Measurements from ENCODE around the gene KDM6B. TPM values are rescaled to one million over a fixed set of nuclear protein-coding genes. Genes with fewer than 3 reads are reported as not detected.

The KDM6B gene
- total and polyA plus RNA-seq, 9 of the 15 experiments (the other 6 are each of a cell fraction or from before 2014, with no cell fraction given), result 0.01 to 22.9 (median 2.2) TPM

- Histone ChIP-seq H2AFZ (ENCODE audit: low read depth, low read length) (no peak overlapping the region), H3K9me1 (ENCODE audit: control insufficient read depth, insufficient read depth, low read length) (no peaks in the 10 kb centered on the region), H3K9me3 (replicated peaks; ENCODE audit: control insufficient read depth, insufficient read depth, low read depth, low read length) (no peaks in the 10 kb centered on the region), H3K27ac (ENCODE audit: extremely low read depth, low read depth, low read length) (no peak overlapping the region), H3K79me2 (ENCODE audit: control insufficient read depth, insufficient read depth, low read length) (no peaks in the 10 kb centered on the region), H3K9ac (ENCODE audit: insufficient read depth in 1 of 2, low read depth in 2 of 2, low read length in 2 of 2) (no peak overlapping the region), H3K4me3 (no peak overlapping the region), H3K4me1 (replicated peaks in 1 of 2; ENCODE audit: control insufficient read depth in 2 of 2, insufficient read depth in 2 of 2, low read length in 2 of 2) (no peaks in the 10 kb centered on the region), H3K36me3 (ENCODE audit: control insufficient read depth, insufficient read depth, low read length) (no peaks in the 10 kb centered on the region), H3K27me3 (ENCODE audit: control insufficient read depth in 2 of 2, insufficient read depth in 2 of 2, low read length in 2 of 2) (peaks cover 18 to 30% of the 10 kb centered on the region in 2 experiments; a peak in 3 of 5 replicates), H4K20me1 (replicated peaks; ENCODE audit: control insufficient read depth, insufficient read depth, low read length) (no peaks in the 10 kb centered on the region; the same call in 1 of the 2 replicates), H3K4me2 (ENCODE audit: insufficient read depth, low read length) (no peak overlapping the region)
- intact Hi-C loops (cut with micrococcal nuclease), result no loop called here
- no peak for TF ChIP-seq ZFP30 (CRISPR knock-in tag; IDR thresholded peaks at IDR 0.05; ENCODE audit: borderline replicate concordance)
- TF ChIP-seq KLF16 (IDR thresholded peaks at IDR 0.05), result no peak
- no peak for TF ChIP-seq DACH1 (IDR thresholded peaks at IDR 0.05; ENCODE audit: partially characterized antibody)
- TF ChIP-seq ZNF444 (CRISPR knock-in tag; IDR thresholded peaks at IDR 0.05), result no peak
- no peak for TF ChIP-seq RFX7 (CRISPR knock-in tag; IDR thresholded peaks at IDR 0.05)
- no TSS peak for BruUV-seq (replicated peaks)
- WGBS (ENCODE audit: insufficient coverage, low coverage, missing lambda C conversion rate), result 3% methylated on average over 10 of the region's 21 CpGs
- no peak for ATAC-seq
- in situ Hi-C loops (cut with MboI), result no loop called here
- no peak for FAIRE-seq
- POLR2A ChIA-PET, result interaction anchor here (0.7 kb wide), 2 partner anchors 52 to 101 kb away, joined by 3 read pairs; no protein-coding TSS in a partner anchor
- DNase-seq (ENCODE audit: extremely low read depth in 1 of 4, low spot score in 3 of 4), result no peak
- CTCF ChIA-PET (ENCODE audit: low intra/inter-chr PET ratio), result no interaction called here
These were observed 47.2 kb upstream of the KDM6B start for GRCh38 chr17:7786866-7787265.

GRCh38 chr17:7789131-7789530 is 44.9 kb upstream of the KDM6B start:
- FAIRE-seq (no peak), ATAC-seq (no peak), DNase-seq (ENCODE audit: extremely low read depth in 1 of 4, low spot score in 3 of 4) (no peak)
- Histone ChIP-seq H3K27me3 (ENCODE audit: control insufficient read depth in 2 of 2, insufficient read depth in 2 of 2, low read length in 2 of 2) (peaks cover 25 to 50% of the 10 kb centered on the region in 2 experiments; a peak in 4 of 5 replicates), H3K9me1 (ENCODE audit: control insufficient read depth, insufficient read depth, low read length) (no peaks in the 10 kb centered on the region), H3K4me3 (no peak overlapping the region), H3K4me2 (ENCODE audit: insufficient read depth, low read length) (no peak overlapping the region), H4K20me1 (replicated peaks; ENCODE audit: control insufficient read depth, insufficient read depth, low read length) (no peaks in the 10 kb centered on the region; the same call in 1 of the 2 replicates), H3K4me1 (replicated peaks in 1 of 2; ENCODE audit: control insufficient read depth in 2 of 2, insufficient read depth in 2 of 2, low read length in 2 of 2) (no peaks in the 10 kb centered on the region; a peak in 1 of 5 replicates), H3K27ac (ENCODE audit: extremely low read depth, low read depth, low read length) (no peak overlapping the region), H3K9ac (ENCODE audit: insufficient read depth in 1 of 2, low read depth in 2 of 2, low read length in 2 of 2) (no peak overlapping the region), H3K9me3 (replicated peaks; ENCODE audit: control insufficient read depth, insufficient read depth, low read depth, low read length) (no peaks in the 10 kb centered on the region), H3K79me2 (ENCODE audit: control insufficient read depth, insufficient read depth, low read length) (no peaks in the 10 kb centered on the region), H3K36me3 (ENCODE audit: control insufficient read depth, insufficient read depth, low read length) (no peaks in the 10 kb centered on the region), H2AFZ (ENCODE audit: low read depth, low read length) (no peak overlapping the region)
- BruUV-seq (replicated peaks), result no TSS peak
- ChIA-PET POLR2A (no interaction called here), CTCF (ENCODE audit: low intra/inter-chr PET ratio) (no interaction called here)
- intact Hi-C loops (cut with micrococcal nuclease) (no loop called here), in situ Hi-C loops (cut with MboI) (no loop called here)
- 0% methylated on average over 8 of the region's 9 CpGs for WGBS (ENCODE audit: insufficient coverage, low coverage, missing lambda C conversion rate)
- TF ChIP-seq ZNF398 (CRISPR knock-in tag; IDR thresholded peaks at IDR 0.05) (no peak), TAL1 (IDR thresholded peaks at IDR 0.05) (no peak), SMAD4 (CRISPR knock-in tag; conservative IDR thresholded peaks at IDR 0.05) (no peak), ZNF518B (CRISPR knock-in tag; IDR thresholded peaks at IDR 0.05) (no peak)

All from K562 (cell line).